K562 (cell line): ENCODE data around the gene AQP11. TPM values are rescaled to one million over a fixed set of nuclear protein-coding genes. Genes with fewer than 3 reads are reported as not detected.

Source experiments
- CBFA2T3 ChIP-seq: fragments of 450-650 bp; IDR thresholded peaks from 2 replicates; pipeline ENCODE4 v1.6.1; 2017
- DIDO1 ChIP-seq: fragments of 450-650 bp; IDR thresholded peaks from 2 replicates; pipeline ENCODE4 v1.6.1; 2016; ENCODE audit warnings: low read depth, missing biosample characterization, missing genetic modification characterization
- ETV5 ChIP-seq: sonication (generic); formaldehyde crosslinking; IDR thresholded peaks from 2 replicates; pipeline ENCODE4 v1.4.0; 2020; ENCODE audit warnings: low read depth, mild to moderate bottlenecking, missing genetic modification reagents
- FOXJ3 ChIP-seq: sonication (generic); formaldehyde crosslinking; IDR thresholded peaks from 2 replicates; pipeline ENCODE4 v1.4.0; 2020; ENCODE audit warnings: mild to moderate bottlenecking, missing genetic modification reagents
- LARP7 ChIP-seq: fragments of 450-650 bp; IDR thresholded peaks from 2 replicates; pipeline ENCODE4 v1.6.1; 2016
- NBN ChIP-seq: fragments of 450-650 bp; IDR thresholded peaks from 2 replicates; pipeline ENCODE4 v1.6.1; 2016; ENCODE audit warnings: low read depth, mild to moderate bottlenecking
- RBBP5 ChIP-seq: fragments of 200-600 bp; sonication (generic); IDR thresholded peaks from 2 replicates; pipeline ENCODE4 v1.6.1; 2012; ENCODE audit warnings: borderline replicate concordance, mild to moderate bottlenecking, low read length, control low read depth, inconsistent platforms; ENCODE audit not compliant: insufficient read depth, poor library complexity, severe bottlenecking
- SAFB ChIP-seq: fragments of 200-400 bp; formaldehyde crosslinking; IDR thresholded peaks from 2 replicates; pipeline ENCODE4 v1.6.1; 2017; ENCODE audit warnings: low read depth, low read length, borderline replicate concordance
- TCFL5 ChIP-seq: fragments of 250-450 bp; sonication (Bioruptor Pico); conservative IDR thresholded peaks from 2 replicates; pipeline ENCODE4 v1.6.1; 2021; ENCODE audit warnings: mild to moderate bottlenecking, moderate library complexity, matching md5 sums
- TEAD4 ChIP-seq, 2 experiments: sonication (generic) in 1 of 2; formaldehyde crosslinking in 1 of 2; IDR thresholded peaks; 2 replicates each; pipeline versions ENCODE4 v1.6.1 to v1.8.0; 2012 to 2022; ENCODE audit warnings: borderline replicate concordance in 1 of 2, inconsistent platforms in 1 of 2, low read length in 1 of 2, mild to moderate bottlenecking in 1 of 2, missing genetic modification reagents in 1 of 2
- ZBTB17 ChIP-seq: fragments of 450-650 bp; formaldehyde crosslinking; IDR thresholded peaks from 2 replicates; pipeline ENCODE4 v1.4.0; 2020; ENCODE audit warnings: mild to moderate bottlenecking
- ZBTB43 ChIP-seq: sonication (generic); formaldehyde crosslinking; IDR thresholded peaks from 2 replicates; pipeline ENCODE4 v1.8.0; 2023; ENCODE audit warnings: mild to moderate bottlenecking, missing genetic modification reagents
- ZNF589 ChIP-seq: fragments of 200-800 bp; sonication (Bioruptor generic); IDR thresholded peaks from 2 replicates; pipeline ENCODE4 v1.6.1; 2016; ENCODE audit warnings: low read depth, missing genetic modification characterization, missing compliant biosample characterization
- polyA plus RNA-seq, 8 experiments: library from polyadenylated mRNA; depleted of rRNA in 4 of 8; stranded (reverse) in 5 of 8; unstranded in 3 of 8; fragments of >200 nt; fragmentation: Nextera tagmentation in 2 of 8; fragmentation: Illumina TruSeq in 1 of 8; extraction: Ambion mirVana in 2 of 8; extraction: Trizol in 1 of 8; gene quantifications; 2 replicates each; pipeline versions ENCODE4 v1.2.1 to v1.2.3, GENCODE V29; 2011 to 2014; ENCODE audit warnings: inconsistent platforms in 1 of 8, missing spikeins in 1 of 8
- total RNA-seq, 7 experiments: library from RNA; depleted of rRNA in 6 of 7; stranded (reverse); fragments of >200 nt in 6 of 7; fragmentation: Illumina TruSeq in 2 of 7; extraction: Trizol in 2 of 7; gene quantifications; 2 replicates each; pipeline versions ENCODE4 v1.2.1 to v1.2.3, GENCODE V29; 2011 to 2021; ENCODE audit warnings: low replicate concordance in 1 of 7
- TF ChIP-seq, protein P1 (sequence below): fragments of 200-600 bp; sonication (generic); IDR thresholded peaks from one replicate; pipeline ENCODE4 v1.6.1; 2012; ENCODE audit warnings: mild to moderate bottlenecking, low read depth, low read length, inconsistent platforms

Gene AQP11
- total and polyA plus RNA-seq, 9 of the 15 experiments (the other 6 are each of a cell fraction or from before 2014, with no cell fraction given) = 0.09 to 1.0 (median 0.36) TPM

DNA sequence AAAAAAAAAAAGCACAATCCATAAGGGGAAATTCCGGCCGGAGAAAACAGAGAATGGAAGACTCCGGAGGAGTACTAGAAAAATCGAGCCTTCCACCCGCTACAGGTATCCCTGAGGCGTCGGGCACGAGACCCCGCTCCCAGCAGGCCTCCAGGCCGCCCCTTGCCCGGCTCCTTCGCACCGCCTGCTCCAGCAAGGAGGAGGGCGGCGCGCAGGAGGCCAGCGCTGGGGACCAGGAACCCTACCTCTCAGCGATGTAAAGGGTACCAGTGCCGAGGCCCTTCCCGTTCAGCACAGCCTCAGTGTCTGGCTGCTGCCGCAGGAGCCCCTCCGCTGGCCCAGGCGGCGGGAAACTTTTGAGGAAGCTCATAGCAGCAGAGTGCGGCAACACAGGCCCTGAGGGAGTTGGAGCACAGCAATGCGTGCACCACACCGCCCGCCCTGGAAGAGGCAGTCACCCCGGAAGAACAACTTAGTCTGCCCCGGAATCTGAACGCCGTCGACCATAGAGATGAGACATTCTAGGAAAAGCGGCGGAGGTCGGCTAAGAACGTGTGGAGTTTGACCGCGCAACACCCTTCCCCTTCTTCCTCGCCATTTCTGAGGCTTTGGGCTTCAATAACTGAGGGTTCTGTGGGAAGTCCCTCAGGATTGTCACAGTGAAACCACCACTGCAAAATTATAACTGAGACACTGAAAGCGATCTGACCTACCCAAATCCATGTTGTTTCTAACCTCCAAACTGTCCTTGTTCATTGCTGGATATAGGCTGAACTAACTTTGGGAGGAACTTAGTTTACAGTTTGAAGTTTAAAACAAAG lies 47.8 kb downstream of the AQP11 start, which contains the start of gene CLNS1A (continued):
- TF ChIP-seq, protein P1, sequence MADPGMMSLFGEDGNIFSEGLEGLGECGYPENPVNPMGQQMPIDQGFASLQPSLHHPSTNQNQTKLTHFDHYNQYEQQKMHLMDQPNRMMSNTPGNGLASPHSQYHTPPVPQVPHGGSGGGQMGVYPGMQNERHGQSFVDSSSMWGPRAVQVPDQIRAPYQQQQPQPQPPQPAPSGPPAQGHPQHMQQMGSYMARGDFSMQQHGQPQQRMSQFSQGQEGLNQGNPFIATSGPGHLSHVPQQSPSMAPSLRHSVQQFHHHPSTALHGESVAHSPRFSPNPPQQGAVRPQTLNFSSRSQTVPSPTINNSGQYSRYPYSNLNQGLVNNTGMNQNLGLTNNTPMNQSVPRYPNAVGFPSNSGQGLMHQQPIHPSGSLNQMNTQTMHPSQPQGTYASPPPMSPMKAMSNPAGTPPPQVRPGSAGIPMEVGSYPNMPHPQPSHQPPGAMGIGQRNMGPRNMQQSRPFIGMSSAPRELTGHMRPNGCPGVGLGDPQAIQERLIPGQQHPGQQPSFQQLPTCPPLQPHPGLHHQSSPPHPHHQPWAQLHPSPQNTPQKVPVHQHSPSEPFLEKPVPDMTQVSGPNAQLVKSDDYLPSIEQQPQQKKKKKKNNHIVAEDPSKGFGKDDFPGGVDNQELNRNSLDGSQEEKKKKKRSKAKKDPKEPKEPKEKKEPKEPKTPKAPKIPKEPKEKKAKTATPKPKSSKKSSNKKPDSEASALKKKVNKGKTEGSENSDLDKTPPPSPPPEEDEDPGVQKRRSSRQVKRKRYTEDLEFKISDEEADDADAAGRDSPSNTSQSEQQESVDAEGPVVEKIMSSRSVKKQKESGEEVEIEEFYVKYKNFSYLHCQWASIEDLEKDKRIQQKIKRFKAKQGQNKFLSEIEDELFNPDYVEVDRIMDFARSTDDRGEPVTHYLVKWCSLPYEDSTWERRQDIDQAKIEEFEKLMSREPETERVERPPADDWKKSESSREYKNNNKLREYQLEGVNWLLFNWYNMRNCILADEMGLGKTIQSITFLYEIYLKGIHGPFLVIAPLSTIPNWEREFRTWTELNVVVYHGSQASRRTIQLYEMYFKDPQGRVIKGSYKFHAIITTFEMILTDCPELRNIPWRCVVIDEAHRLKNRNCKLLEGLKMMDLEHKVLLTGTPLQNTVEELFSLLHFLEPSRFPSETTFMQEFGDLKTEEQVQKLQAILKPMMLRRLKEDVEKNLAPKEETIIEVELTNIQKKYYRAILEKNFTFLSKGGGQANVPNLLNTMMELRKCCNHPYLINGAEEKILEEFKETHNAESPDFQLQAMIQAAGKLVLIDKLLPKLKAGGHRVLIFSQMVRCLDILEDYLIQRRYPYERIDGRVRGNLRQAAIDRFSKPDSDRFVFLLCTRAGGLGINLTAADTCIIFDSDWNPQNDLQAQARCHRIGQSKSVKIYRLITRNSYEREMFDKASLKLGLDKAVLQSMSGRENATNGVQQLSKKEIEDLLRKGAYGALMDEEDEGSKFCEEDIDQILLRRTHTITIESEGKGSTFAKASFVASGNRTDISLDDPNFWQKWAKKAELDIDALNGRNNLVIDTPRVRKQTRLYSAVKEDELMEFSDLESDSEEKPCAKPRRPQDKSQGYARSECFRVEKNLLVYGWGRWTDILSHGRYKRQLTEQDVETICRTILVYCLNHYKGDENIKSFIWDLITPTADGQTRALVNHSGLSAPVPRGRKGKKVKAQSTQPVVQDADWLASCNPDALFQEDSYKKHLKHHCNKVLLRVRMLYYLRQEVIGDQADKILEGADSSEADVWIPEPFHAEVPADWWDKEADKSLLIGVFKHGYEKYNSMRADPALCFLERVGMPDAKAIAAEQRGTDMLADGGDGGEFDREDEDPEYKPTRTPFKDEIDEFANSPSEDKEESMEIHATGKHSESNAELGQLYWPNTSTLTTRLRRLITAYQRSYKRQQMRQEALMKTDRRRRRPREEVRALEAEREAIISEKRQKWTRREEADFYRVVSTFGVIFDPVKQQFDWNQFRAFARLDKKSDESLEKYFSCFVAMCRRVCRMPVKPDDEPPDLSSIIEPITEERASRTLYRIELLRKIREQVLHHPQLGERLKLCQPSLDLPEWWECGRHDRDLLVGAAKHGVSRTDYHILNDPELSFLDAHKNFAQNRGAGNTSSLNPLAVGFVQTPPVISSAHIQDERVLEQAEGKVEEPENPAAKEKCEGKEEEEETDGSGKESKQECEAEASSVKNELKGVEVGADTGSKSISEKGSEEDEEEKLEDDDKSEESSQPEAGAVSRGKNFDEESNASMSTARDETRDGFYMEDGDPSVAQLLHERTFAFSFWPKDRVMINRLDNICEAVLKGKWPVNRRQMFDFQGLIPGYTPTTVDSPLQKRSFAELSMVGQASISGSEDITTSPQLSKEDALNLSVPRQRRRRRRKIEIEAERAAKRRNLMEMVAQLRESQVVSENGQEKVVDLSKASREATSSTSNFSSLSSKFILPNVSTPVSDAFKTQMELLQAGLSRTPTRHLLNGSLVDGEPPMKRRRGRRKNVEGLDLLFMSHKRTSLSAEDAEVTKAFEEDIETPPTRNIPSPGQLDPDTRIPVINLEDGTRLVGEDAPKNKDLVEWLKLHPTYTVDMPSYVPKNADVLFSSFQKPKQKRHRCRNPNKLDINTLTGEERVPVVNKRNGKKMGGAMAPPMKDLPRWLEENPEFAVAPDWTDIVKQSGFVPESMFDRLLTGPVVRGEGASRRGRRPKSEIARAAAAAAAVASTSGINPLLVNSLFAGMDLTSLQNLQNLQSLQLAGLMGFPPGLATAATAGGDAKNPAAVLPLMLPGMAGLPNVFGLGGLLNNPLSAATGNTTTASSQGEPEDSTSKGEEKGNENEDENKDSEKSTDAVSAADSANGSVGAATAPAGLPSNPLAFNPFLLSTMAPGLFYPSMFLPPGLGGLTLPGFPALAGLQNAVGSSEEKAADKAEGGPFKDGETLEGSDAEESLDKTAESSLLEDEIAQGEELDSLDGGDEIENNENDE = no peak
- TF ChIP-seq ZBTB43 (CRISPR knock-in tag) (0 out of 2 replicates have a peak, but pooled peaks have one; percentile 33), NBN (peak; percentile 83), TCFL5 (CRISPR knock-in tag) (no peak), ZNF589 (CRISPR knock-in tag) (no peak), RBBP5 (peak; percentile 83), ZBTB17 (CRISPR knock-in tag) (0 out of 2 replicates have a peak, but pooled peaks have one; percentile 40), TEAD4 (IDR thresholded peaks at IDR 0.05; ENCODE audit: low read length) (peak; percentile 66), TEAD4 (CRISPR knock-in tag; IDR thresholded peaks at IDR 0.05; ENCODE audit: borderline replicate concordance) (peak; percentile 7; the same call in 1 of the 2 replicates), ETV5 (peak; percentile 7; the same call in 1 of the 2 replicates), SAFB (no peak), DIDO1 (tag) (peak; percentile 82), LARP7 (0 out of 2 replicates have a peak, but pooled peaks have one; percentile 25), FOXJ3 (no peak), CBFA2T3 (no peak; the same call in 1 of the 2 replicates)
